Stimulated activated CD4-positive, alpha-beta T cell treated with anti-CD3 and anti-CD28 coated beads, Interleukin-15, amount 100 ng/mL, for 48 hours (primary cell): ENCODE measurements around the gene TDG.

Source experiments
- DNase-seq, 2 donors: peaks; one replicate each; pipeline ENCODE4 v3.0.0-alpha.2; 2020; ENCODE audit warnings: low read depth in 2 of 2

TDG gene

GRCh38 chr12:103965590-103966504 is at the start of gene TDG:
Gene TDG (plus strand): TSS chr12:103965872. CDS start chr12:103966038, 166 bp downstream.
- DNase-seq, result peak; percentile 96 to 98

- no peak for DNase-seq
These were observed 47.8 kb upstream of the TDG start for GRCh38 chr12:103917873-103918272.

GRCh38 chr12:103924761-103925641 is 40.7 kb upstream of the TDG start:
- DNase-seq, result peak; percentile 42 to 55

GRCh38 chr12:103928682-103929045 is 37.0 kb upstream of the TDG start:
- DNase-seq, result peak; percentile 35 to 40

- DNase-seq, result peak; percentile 74 to 75
These were observed 36.5 kb upstream of the TDG start for GRCh38 chr12:103929046-103929783.

- DNase-seq, result no peak
These were observed 36.0 kb upstream of the TDG start for GRCh38 chr12:103929784-103930033.

- DNase-seq, result peak; percentile 99
These were observed 35.5 kb upstream of the TDG start, which contains the start of gene HSP90B1 for GRCh38 chr12:103930034-103930786. Gene HSP90B1 (plus strand): TSS chr12:103930410. CDS start chr12:103930516, 106 bp downstream.

- peak in 1 of 2 donors; percentile 6 for DNase-seq
These were observed 34.6 kb upstream of the TDG start for GRCh38 chr12:103930787-103931735.

- DNase-seq, result no peak
These were observed 32.4 kb upstream of the TDG start for GRCh38 chr12:103933237-103933636.

GRCh38 chr12:103936679-103937078 is 29.0 kb upstream of the TDG start:
- no peak for DNase-seq

GRCh38 chr12:103944964-103945363 is 20.7 kb upstream of the TDG start:
- DNase-seq, result no peak

- DNase-seq, result no peak
These were observed 17.7 kb upstream of the TDG start for GRCh38 chr12:103947871-103948555.

GRCh38 chr12:103948746-103949406 is 16.8 kb upstream of the TDG start:
- DNase-seq, result no peak

GRCh38 chr12:103952497-103952896 is 13.2 kb upstream of the TDG start:
- no peak for DNase-seq

- DNase-seq, result no peak
These were observed 9.7 kb upstream of the TDG start for GRCh38 chr12:103955811-103956508.

GRCh38 chr12:103956509-103957027 is 9.1 kb upstream of the TDG start:
- no peak for DNase-seq

- no peak for DNase-seq
These were observed 7.7 kb upstream of the TDG start for GRCh38 chr12:103957865-103958388.

- DNase-seq, result no peak
These were observed 7.1 kb upstream of the TDG start for GRCh38 chr12:103958621-103959020.
